GM18861 (cell line): ENCODE data around the gene UQCR10.

ENCODE experiments used
- ATAC-seq: cut with Tn5 transposase; IDR thresholded peaks from one replicate; pipeline ENCODE4 v1.9.1; 2021; ENCODE audit not compliant: unreplicated experiment

The UQCR10 gene

DNA sequence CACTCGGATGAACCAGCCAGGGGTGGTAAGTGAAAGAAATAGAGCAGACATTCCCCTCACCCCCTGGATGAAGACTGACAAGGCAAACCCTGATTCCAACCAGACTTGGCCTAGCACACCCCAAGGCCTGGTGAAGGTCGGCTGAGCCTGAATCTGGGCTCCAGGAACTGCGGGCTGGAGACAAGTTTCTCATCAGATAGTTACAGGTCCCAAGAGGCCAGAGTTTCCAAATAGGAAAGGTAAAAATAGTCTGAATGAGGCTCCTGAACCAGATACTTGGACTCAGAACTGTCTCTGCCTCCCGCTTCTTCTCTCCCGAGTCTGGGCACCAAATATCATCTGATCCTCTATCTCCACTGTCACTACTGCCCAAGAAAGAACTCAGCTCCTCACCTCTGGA lies 8.2 kb upstream of the UQCR10 start:
- ATAC-seq: no peak

DNA sequence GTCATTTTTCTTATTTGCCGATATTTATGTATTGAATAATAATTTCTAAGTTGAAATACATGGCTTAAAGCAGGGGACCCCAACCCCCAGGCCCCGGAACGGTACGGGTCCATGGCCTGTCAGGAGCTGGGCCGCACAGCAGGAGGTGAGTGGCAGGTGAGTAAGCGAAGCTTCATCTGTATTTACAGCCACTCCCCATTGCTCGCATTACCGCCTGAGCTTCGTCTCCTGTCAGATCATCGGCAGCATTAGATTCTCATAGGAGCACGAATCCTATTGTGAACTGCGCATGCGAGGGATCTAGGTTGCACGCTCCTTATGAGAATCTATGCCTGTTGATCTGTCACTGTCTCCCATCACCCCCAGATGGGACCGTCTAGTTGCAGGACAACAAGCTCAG lies 4.9 kb upstream of the UQCR10 start:
- no peak for ATAC-seq

DNA sequence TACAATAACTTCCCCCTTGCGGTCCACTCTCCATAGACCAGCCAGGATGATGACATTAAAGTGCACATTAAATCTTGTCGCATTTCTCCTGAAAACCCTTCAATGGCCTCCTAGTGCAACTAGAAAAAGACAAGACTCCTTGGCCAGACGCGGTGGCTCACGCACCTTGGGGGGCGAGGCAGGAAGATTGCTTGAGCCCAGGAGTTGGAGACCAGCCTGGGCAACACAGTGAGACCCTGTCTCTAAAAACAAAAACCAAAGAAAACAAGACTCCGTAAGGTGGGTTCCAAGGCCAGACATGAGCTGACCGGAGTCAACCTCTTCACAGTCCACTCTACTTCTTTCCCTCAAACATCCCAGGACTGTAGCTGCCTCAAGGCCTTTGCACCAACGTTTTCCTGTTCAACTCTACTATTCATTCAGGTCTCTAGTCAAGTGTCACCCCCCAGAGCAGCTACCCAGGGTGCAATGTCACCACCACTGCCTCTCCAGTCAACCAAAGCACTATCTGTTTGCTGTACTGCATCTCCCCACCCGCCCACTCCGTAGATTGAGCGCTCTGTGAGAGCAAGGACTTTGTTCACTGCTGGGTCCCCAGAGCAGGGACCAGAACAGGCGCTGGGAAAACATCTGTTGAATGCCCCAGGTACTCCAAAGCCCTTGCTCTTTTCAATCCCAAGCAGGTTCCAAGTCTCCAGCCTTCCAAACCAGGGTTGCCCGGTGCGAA lies 1.1 kb upstream of the UQCR10 start:
- ATAC-seq: no peak

DNA sequence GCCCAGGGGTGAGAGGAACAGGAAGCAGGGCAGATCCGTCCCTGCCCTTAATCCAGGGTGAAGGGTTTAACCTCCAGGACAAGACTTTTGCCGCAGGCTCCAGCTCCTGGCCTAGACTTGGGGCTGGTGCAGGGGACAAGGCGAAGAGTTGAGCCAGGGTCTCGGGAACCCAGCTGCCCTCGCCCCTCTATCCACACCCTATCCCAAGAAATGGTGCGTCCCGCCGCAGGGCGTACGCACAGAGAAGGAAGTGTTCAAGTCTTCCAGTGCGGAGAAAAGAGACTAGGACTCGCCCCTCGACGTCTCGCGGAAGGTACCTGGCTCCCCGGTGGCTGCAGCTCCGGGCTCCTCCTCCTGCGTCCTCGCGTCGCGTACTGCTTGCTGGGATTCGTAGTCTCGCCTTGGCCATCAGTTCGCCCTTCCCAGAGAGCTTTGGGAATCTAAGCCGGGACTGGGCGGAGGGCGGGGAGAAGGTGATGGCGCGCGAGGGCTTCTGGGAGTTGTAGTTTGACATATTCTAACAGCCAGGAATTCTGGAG lies 468 bp upstream of the UQCR10 start, which contains the start of gene ZMAT5:
Gene ZMAT5, minus strand, starts transcription at position 376 of the 539 bp plus-strand sequence. CDS start 18,463 bp downstream, outside the sequence.
- ATAC-seq: peak; percentile 72

DNA sequence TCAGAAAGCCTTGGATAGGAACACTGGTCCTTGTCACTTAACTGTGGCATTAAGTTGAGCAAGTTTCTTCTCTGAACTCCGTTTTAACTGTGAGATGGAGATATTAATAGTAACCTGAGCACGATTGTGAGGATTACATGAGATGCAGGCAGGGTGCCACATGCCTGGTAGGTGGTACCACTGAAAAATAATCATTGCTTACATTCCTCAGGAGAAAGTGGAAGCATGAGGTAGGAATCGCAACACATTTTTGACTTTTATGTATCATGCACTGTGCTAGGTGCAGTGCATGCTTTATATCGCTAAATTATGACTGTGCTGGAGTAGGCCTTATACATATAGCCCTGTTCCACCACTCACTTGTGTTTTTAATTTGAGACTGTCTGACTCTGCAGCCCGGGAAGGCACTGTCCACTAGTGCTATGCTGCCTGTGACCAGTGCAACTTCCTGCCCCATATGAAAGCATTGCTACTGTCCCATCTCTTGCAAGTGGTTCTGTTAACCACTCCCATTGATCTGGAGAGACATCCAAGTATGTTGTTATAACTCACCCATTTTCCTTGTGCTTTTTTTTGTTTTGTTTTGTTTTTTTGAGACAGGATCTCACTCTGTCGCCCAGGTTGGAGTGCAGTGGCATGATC lies 1.0 kb downstream of the UQCR10 start:
- ATAC-seq: no peak

DNA sequence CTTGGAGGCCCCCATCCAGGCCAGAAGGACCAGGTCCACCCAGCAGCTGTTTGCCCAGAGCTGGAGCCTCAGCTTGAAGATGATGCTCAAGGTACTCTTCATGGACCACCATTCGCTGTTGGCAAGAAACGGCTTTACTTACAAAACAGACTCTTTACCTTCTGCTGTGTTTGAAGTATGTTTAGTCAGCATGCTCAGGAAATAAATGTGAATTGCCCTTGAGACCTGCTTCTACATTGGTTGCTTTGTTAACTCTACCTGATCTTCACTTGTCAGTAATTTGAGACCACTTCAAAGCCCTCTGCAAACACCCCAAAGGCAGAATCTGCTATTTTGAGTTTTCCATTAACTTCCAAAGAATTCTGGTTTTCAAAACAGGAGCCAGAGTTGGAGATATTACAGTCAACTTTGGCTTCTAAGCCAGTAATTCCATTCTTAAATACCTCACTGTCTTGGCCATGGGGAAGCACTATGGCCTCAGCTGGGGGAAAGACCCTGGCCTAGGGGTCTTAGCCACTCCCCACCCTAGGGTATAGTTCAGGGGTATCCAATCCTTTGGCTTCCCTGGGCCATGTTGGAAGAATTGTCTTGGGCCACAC lies 2.7 kb downstream of the UQCR10 start:
- no peak for ATAC-seq

DNA sequence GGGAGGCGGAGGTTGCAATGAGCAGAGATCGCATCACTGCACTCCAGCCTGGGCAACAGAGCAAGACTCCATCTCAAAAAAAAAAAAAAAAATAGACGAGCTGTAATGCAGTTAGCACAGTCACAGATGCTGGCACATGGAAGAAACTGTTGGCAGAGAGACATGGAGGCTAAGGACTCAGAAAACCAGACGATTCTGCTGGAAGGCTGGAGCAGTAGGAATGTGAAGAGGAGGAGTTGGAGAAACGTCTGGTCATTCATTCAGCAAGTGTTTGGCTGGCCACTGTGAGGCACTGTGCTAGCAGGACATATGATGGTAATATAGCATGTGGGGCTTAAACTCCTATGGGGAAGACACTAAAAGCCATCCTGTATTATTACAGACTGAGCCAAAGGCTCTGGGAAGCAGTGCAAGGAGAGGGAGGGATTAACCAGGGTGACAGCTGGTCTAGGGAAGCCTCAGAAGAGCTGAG lies 5.0 kb downstream of the UQCR10 start:
- ATAC-seq: no peak

DNA sequence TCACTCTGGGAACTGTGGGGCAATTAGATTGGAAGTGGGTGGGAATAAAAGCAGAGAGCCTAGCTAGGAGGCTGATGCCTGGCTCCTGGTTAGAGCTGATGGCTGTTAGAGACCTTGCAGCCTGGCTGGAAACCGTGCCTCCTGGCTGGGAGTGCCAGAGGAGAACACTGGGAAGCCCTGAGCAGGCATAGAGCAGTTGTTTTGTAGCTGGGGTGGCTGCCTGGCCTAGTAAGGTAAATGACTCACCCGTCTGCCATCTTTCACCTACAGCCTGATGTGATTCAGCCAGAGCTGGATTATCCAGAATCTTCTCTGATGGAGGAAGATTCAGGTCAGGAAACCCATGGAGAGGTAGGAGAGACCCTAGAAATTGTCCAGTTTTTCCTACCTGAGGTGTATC lies 6.1 kb downstream of the UQCR10 start:
- no peak for ATAC-seq

DNA sequence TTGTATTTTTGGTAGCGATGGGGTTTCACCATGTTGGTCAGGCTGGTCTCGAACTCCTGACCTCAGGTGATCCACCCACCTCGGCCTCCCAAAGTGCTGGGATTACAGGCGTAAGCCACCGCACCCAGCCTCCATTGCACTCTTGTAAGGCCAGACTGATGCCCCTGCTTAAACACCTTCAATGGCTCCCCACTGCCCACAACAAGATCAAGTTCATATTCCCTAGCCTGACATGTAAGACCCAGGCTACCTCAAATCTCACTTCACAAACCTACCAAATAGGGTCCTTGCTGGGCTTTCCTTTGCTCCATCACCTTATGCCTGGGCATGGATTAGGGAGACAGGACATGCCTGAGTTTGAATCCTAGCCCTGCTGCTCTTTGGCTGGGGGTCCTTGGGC lies 13.1 kb downstream of the UQCR10 start:
- ATAC-seq: no peak

DNA sequence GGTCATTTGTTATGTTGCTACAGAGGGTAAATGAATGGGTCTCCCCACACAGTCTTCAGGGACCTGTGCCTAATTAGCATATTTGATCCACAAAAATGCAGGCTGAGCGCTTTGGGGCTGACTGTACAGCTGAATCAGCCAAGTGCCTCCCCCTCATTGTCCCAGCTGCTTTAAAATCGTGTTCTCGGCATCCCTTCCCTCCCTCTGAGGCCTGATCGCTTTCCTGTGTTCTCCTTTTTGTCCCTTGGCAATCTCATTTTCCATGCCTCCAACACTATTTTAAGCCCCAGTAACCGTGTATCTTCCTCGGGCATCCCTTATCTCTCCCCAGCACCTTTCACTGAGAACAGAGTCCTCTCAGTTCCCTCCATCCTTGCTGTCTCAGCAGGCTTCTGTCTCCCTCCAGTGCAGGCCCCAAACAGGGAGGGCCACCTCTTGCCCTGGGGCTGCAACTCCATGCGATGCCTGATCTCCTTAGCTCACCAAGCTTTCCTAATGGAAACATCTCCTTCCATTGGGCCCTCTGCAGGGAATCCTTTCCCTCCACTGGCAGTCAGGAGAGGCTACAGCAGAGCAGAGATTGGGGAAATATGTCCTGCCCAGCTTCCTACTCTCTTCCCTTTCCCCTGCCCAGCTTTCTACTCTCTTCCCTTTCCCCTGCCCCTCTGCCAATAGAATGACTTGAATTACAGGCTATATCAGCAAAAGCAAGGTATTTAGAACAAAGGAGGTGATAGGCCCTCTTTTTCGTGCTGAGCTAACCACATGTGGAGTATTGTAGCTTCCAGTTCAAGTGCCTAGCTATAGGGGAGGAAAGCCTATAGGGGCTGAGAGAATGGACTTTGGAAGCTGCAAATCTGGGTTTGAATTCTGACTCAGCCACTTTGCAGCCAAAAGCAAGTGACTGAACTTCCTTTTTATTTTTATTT lies 13.8 kb downstream of the UQCR10 start:
- no peak for ATAC-seq

DNA sequence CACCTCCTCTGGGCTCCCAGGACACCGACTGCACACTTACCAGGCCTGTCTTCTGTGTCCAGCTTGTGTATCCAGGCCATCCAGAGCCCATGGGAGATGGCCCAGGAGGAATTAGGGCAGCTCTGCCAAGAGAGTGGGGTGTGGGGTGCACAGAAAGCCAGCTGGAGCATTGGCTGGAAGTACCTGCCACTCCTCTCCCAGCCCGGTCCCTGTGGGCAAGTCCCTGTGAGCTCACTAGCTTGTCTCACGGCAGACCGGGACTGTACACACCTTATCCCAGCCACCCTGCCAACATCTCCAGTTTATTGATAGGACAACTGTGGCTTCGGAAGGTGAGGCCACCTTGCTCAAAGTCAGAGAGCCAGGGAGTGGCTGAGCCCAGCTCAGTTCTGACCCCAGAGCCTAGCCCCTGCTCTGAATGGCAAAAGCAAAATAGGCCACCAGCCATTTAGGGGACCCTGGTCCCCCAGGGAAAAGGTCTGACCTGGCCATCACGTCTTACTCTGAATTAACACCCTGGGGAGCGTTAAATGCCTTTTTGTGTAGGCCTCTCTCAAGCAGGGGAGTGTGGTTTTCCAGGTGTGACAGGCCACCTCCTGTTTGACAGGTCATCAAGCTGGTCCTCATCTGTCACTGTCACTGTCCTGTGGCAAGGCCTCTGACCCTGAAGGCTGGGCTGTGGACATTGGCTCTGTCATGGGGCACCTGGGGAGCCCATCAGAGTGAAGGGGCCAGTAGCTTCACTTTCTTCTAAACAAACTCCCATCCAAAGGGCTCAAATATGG lies 15.1 kb downstream of the UQCR10 start:
- ATAC-seq: no peak

DNA sequence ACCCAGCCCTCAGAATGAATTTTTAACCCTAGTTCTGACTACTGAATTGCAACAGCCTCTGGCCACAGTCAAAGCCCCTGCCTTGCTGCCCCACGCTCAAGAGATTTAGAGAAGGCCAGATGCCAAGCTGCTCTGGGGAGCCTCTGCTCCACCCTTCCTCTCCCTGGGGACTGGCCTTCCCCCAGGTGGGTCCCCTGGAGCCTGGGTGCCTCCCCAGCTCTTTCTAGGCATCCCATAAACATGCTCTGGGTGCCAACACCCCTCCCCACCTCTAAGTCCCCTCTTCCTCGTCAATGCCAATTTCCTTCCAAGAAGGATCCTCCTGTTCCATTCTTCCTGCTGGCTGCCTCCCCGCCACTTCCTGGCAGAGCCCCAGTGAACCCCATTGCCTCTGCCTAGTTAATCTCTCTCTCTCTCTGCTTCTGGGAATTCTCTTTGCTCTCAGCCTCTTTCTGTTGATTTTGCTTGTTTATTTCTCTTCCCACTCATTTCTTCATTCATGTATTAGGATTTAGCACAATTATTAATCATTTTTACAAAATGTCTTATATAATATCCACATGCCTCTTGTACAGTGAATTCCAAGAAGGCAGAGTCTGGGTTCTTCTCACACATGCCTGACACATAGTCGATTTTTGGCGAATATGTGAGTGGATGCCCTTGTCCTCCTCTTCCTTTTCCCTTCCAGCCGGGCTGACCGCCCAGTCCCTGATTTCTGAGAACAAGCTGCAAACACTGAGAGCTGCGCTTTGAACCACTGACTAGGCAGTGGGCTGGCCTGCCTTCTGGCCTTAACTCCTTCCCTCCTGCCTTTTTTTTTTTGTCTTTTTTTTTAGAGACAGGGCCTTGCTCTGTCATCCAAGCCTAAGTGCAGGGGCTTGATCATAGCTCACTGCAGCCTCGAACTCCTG lies 17.5 kb downstream of the UQCR10 start:
- ATAC-seq: no peak

DNA sequence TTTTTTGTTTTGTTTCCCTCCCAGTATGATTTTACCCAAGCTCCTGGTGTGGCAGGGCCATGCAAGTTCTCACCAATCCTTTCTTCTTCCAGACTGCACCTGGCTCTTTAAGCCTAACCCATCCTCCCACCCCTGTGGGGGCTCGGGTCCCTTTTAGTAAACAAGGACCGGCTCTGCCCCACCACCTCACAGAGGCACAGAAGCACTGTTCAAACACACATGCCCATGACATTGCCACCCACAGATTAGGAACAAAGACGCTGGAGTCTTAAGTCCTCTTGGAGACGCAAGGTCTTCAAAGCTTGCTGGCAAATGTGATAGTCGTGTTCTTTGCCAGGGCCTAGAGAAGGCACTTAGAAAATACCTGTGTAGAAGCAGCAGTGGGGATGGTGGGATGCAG lies 18.9 kb downstream of the UQCR10 start:
- ATAC-seq: no peak

DNA sequence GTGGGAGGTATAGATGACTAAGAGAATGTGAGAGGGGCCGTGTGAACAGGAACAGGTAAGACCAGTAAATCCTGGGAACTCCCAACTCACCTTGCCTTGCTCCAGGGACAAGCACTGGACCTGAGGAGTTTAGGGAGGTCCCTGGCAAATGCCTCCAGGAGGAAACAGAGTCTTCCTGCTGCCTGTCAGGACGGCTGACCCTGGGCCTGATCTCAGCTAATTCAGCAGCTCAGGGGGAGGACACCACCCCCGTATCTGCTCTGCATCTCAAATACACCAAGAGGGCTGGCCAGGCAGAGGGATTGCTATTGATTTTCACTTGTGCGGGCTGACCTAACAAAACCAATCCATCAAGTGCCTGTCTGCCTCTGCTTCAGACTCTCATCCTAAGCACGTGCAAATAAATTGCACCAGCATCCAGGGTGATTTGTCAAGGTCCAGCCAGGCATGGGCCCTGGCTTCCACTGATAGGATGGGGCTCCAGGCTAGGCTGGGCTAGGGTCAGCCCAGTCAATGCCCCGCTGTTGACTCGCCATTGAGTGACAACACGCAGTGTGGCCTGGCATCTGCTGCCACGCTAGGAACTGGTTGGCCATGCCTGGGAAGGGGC lies 20.3 kb downstream of the UQCR10 start:
- no peak for ATAC-seq

DNA sequence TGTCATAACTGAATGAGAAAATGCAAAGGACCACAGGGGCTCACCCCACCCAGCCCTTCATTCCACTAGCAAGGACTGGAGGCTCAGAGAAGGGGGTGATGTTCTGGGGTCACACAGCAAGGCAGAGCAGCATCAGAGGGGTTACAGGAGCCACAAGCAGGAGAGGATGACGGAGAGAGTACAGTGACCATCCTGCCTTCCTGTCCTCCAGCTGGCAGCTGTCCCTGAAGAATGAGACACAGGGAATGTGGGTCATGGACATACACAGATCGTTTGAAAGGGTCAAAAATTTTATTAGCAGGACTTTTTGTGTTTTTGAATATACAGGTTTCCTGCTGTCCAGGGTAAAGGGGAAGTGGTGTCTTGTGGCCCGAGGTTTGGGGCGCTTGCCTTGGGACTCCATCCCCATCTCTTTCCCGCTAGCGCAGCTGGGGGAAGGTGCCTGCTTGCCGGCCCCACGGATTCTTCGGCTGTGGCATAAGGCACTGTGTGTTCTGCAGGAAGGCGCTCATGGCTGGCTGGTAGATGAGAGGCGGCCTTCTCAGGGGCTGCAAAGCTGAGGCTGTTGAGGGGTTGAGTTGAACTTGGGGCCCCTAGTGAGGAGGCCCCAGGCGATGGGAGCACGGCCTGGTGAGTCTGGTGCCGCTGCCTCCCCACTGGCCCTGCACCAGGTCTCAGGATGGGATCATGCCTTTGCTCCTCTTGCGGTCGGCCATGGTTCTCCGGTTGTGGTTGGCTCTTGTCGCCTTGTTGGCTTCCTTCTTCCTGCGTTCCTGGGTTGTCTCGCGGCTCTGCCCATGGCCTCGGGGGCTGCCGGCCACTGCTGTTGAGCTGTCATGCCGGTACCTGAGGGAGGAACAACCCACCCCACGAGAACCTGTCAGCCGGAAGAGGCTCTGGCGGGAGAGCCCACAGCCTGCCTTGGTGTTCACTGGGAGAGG lies 21.4 kb downstream of the UQCR10 start:
- no peak for ATAC-seq

DNA sequence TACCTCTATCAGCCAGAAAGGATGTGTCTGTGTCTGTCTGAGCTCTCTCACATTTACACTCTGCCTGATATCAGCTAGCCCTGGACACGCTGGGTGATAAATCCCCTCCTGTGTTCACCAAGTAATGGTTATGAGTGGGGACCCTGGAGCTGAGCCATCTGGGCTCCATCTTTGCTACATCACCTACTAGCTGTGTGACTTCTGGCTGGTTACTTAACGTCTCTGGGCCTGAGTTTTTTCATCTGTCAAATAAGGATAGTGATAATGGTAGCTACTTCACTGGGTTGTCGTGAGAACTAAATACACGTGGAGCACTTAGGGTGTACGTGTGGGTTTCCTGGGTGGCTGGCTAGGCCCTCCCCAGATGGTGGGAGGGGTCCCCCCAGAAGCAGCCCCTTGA lies 22.9 kb downstream of the UQCR10 start:
- no peak for ATAC-seq

DNA sequence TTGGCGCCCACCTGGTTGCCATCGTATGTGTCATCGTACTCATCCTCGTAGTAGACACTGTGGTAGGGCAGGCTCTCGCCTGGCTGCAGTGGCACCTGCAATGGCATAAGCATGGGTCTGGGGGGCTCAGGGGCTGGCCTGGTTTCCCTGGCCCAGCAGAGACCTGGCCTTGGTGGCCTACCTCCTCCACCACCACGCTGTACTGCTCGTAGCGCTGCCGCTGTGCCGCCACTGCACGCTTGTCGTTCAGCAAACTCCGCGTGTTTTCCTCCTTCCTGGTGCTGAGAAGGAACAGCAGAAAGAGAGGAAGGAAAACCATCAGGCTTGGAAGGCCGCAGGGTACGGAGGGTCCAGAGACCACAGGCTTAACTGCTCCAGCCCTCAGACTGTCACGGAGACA lies 26.2 kb downstream of the UQCR10 start:
- ATAC-seq: no peak

DNA sequence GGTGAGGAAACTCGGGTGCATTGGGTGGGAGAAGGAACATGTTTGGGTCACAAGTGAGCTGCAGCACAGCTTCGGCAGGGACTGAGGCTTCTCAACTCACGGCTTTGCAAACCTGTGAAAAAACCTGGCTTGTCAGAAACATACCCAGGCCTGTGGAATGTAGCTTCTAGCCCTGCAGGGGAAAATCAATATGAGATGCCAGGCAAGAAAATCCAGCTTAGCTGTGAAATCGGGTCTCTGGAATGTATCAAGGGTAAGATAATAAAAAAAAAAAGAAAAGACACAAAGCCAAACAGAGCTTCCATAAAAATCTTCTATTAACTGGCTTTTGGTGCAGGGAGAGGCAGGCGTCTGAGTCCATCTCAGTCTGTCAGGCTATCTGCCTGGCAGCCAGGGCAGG lies 28.5 kb downstream of the UQCR10 start:
- ATAC-seq: no peak
